ENCODE data around the gene KCNJ16. TPM values are rescaled to one million over a fixed set of nuclear protein-coding genes. Genes with fewer than 3 reads are reported as not detected.

KCNJ16 gene
- polyA plus RNA-seq, 2 of the 4 experiments (the other 2 are of a cell fraction): 0.87 to 1.6 TPM

DNA sequence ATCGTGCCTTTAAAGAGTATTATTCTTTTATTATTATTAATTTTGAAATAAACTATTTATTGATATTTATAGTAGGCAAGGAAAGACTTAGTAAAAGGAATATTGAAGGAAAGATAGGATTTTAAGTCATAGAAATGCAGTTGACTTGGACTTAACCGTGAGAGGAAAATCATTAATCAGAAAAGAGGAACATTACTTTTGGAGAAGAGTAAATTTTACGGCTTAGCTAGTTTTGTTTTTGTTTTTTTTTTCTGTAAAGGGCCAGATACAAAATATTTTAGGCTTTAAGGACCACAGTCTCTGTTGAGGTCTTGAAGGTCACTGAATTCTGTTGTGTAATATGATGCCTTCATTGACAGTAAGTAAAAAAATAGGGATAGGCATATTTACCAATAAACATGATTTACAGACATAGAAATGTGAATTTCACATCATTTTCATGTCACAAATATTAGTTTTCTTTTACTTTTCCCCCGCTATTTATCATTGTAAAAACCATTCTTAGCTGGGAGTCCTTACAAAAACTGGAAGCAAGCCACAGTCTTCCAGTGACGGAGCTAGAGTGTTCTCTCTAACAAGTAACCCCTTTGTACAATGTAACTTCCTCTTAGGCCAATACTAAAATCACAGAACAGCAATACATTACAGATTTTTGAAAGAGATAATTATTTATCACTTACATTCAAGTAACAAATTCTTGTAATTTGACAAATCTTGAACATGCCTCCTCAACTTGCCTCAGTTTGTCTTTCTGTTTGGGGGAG is 2.3 kb upstream of the KCNJ16 start:
- ATAC-seq (no peak), DNase-seq (ENCODE audit: low read depth in 1 of 2, low spot score in 1 of 2) (no peak), FAIRE-seq (peak; percentile 59)
- POLR2A ChIA-PET: no interaction called here
- Histone ChIP-seq H3K4me3 (no peak overlapping the region), H3K27ac (no peak overlapping the region; a peak in 1 of 6 replicates), H3K4me1 (peaks cover 40% of the 10 kb centered on the region), H3K4me2 (peak overlapping the region; percentile 5; the same call in 2 of the 3 replicates), H3K9me3 (no peaks in the 10 kb centered on the region)
- no peak for TF ChIP-seq TFCP2L1 (CRISPR knock-in tag; IDR thresholded peaks at IDR 0.05)
- TF ChIP-seq POLR2A (IDR thresholded peaks at IDR 0.05; ENCODE audit: low read length): no peak
- no peak for TF ChIP-seq JUN (IDR thresholded peaks at IDR 0.05)
- no peak for TF ChIP-seq FOXS1 (CRISPR knock-in tag; IDR thresholded peaks at IDR 0.05)
- no peak for TF ChIP-seq KDM5A (IDR thresholded peaks at IDR 0.05)
- CTCF ChIA-PET: interaction anchor here (0.6 kb wide), 1 partner anchor 106 kb away, joined by 6 read pairs; no protein-coding TSS in a partner anchor
- WGBS (ENCODE audit: missing lambda C conversion rate): 69% methylated on average over 5 of the region's 5 CpGs

DNA sequence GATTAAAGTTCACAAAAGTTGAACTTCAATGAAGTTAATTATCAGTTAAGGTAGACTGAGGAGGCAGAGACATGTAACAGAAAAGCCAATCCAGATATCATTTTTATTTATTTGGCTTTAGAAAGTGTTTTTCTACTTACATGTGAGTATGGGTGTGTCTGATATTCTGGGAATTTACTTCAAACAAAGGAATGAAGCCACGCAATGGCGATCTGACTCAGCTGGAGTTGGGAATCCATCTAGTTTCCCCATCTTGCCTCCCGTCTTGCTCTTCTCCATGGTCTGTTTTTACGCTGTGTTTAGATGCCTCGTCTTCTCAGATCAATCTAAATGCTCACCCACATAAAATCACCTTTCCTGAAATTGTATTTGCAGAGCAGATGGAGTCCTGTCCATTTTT is 1.7 kb upstream of the KCNJ16 start:
- CTCF ChIA-PET: interaction anchor here (2.3 kb wide), 1 partner anchor 10 kb away, joined by 7 read pairs; no protein-coding TSS in a partner anchor
- POLR2A ChIA-PET: no interaction called here
- FAIRE-seq (no peak), ATAC-seq (no peak), DNase-seq (ENCODE audit: low read depth in 1 of 2, low spot score in 1 of 2) (peak in 1 of 2 experiments; percentile 18)
- peaks cover 40% of the 10 kb centered on the region for H3K4me1 ChIP-seq
- H3K4me3 ChIP-seq: no peak overlapping the region
- H3K27ac ChIP-seq: no peak overlapping the region; a peak in 1 of 6 replicates
- no peaks in the 10 kb centered on the region for H3K9me3 ChIP-seq
- peak overlapping the region; percentile 5; the same call in 2 of the 3 replicates for H3K4me2 ChIP-seq
- TF ChIP-seq RNF2 (IDR thresholded peaks at IDR 0.05; ENCODE audit: borderline replicate concordance, low read depth): no peak
- TF ChIP-seq CEBPB (IDR thresholded peaks at IDR 0.05): no peak
- no peak for TF ChIP-seq POLR2A (IDR thresholded peaks at IDR 0.05; ENCODE audit: low read length)
- TF ChIP-seq NR3C1 (IDR thresholded peaks at IDR 0.05): no peak
- no peak for TF ChIP-seq PHF8 (IDR thresholded peaks at IDR 0.05; ENCODE audit: borderline replicate concordance, low read depth)
- TF ChIP-seq CBX8 (IDR thresholded peaks at IDR 0.05): no peak
- WGBS (ENCODE audit: missing lambda C conversion rate): 56% methylated on average over 5 of the region's 5 CpGs

DNA sequence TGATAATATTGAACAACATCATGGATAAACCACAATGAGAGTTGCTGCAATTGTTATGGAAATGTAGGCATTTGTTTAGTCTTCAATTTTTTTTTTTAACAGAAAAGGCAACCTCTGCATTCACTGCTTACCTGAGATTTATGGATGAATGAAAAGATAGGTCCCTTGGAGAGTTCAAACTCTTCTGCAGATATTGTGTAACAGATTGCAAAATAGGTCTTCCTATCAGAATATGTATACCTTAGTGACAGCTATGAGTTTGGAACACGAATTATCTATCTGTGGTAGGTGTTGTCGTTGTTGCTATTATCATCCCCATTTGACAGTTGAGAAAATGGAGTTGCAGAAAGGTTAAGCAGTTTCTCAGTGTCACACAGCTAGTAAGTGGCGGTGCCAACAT is 1.2 kb upstream of the KCNJ16 start:
- no peak for DNase-seq (ENCODE audit: low read depth in 1 of 2, low spot score in 1 of 2)
- TF ChIP-seq FOSL2 (IDR thresholded peaks at IDR 0.05) (no peak), FOSL2 (CRISPR knock-in tag; IDR thresholded peaks at IDR 0.05) (no peak), CEBPB (IDR thresholded peaks at IDR 0.05) (peak; percentile 36 to 50; a peak in 3 of 4 replicates)
- H3K27ac ChIP-seq: no peak overlapping the region; a peak in 1 of 6 replicates
- no peak overlapping the region; the same call in 2 of the 3 replicates for H3K4me2 ChIP-seq
- H3K9me3 ChIP-seq: no peaks in the 10 kb centered on the region
- ChIA-PET POLR2A (no interaction called here), CTCF (interaction anchor here (2.3 kb wide), 1 partner anchor 11 kb away, joined by 7 read pairs; no protein-coding TSS in a partner anchor)
- peaks cover 40% of the 10 kb centered on the region for H3K4me1 ChIP-seq
- peak; percentile 85 for FAIRE-seq
- WGBS (ENCODE audit: missing lambda C conversion rate): 83% methylated on average over 3 of the region's 3 CpGs
- no peak overlapping the region for H3K4me3 ChIP-seq
- no peak for ATAC-seq

DNA sequence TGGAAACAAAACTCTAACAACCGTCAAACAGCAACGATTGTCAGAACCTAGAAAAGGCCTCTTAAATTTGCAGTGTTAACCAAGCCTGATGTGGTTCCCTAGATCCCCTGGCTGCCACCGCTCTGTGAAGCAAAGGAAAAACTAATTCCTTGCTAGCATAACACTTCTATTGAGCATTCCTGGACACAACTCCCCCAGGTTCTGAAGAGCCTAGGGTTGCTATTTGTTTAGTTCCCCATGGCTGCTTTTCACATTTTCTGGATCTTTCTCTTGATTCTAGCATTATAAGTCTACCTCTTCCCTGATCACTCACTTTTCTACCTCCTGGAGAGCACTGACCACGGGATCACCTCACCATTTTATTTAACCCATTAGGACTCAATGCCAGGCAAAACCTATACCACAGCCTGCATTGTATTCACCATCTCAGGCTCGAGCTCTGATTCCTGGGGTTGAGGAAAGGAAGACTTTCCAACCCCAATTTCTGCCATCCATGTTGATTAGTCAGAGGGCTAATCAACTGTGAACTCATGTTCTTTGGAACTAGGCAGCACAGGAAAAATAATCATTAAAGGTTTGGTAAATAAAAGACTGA is 692 bp upstream of the KCNJ16 start:
- Histone ChIP-seq H3K9me3 (no peaks in the 10 kb centered on the region), H3K4me2 (peak overlapping the region; percentile 56), H3K27ac (peak overlapping the region; percentile 27 to 31; a peak in 4 of 6 replicates), H3K4me3 (no peak overlapping the region), H3K4me1 (peaks cover 40% of the 10 kb centered on the region)
- POLR2A ChIA-PET: no interaction called here
- ATAC-seq (no peak), DNase-seq (ENCODE audit: low read depth in 1 of 2, low spot score in 1 of 2) (no peak), FAIRE-seq (no peak)
- TF ChIP-seq, protein P1, sequence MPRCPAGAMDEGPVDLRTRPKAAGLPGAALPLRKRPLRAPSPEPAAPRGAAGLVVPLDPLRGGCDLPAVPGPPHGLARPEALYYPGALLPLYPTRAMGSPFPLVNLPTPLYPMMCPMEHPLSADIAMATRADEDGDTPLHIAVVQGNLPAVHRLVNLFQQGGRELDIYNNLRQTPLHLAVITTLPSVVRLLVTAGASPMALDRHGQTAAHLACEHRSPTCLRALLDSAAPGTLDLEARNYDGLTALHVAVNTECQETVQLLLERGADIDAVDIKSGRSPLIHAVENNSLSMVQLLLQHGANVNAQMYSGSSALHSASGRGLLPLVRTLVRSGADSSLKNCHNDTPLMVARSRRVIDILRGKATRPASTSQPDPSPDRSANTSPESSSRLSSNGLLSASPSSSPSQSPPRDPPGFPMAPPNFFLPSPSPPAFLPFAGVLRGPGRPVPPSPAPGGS (IDR thresholded peaks at IDR 0.05): no peak
- TF ChIP-seq SMC3 (IDR thresholded peaks at IDR 0.05): no peak
- TF ChIP-seq NPAS2 (CRISPR knock-in tag; IDR thresholded peaks at IDR 0.05; ENCODE audit: borderline replicate concordance): no peak
- TF ChIP-seq, protein P2, sequence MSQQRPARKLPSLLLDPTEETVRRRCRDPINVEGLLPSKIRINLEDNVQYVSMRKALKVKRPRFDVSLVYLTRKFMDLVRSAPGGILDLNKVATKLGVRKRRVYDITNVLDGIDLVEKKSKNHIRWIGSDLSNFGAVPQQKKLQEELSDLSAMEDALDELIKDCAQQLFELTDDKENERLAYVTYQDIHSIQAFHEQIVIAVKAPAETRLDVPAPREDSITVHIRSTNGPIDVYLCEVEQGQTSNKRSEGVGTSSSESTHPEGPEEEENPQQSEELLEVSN (IDR thresholded peaks at IDR 0.05; ENCODE audit: borderline replicate concordance, low read depth): no peak
- no peak for TF ChIP-seq ZFP36 (IDR thresholded peaks at IDR 0.05; ENCODE audit: borderline replicate concordance, partially characterized antibody)
- TF ChIP-seq FOSB (CRISPR knock-in tag; IDR thresholded peaks at IDR 0.05): no peak
- no peak for TF ChIP-seq HOXB13 (CRISPR knock-in tag; IDR thresholded peaks at IDR 0.05; ENCODE audit: low read depth)
- no peak for TF ChIP-seq CHD4 (IDR thresholded peaks at IDR 0.05; ENCODE audit: borderline replicate concordance)
- TF ChIP-seq, protein P3, sequence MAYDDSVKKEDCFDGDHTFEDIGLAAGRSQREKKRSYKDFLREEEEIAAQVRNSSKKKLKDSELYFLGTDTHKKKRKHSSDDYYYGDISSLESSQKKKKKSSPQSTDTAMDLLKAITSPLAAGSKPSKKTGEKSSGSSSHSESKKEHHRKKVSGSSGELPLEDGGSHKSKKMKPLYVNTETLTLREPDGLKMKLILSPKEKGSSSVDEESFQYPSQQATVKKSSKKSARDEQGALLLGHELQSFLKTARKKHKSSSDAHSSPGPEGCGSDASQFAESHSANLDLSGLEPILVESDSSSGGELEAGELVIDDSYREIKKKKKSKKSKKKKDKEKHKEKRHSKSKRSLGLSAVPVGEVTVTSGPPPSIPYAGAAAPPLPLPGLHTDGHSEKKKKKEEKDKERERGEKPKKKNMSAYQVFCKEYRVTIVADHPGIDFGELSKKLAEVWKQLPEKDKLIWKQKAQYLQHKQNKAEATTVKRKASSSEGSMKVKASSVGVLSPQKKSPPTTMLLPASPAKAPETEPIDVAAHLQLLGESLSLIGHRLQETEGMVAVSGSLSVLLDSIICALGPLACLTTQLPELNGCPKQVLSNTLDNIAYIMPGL (CRISPR knock-in tag; IDR thresholded peaks at IDR 0.05; ENCODE audit: borderline replicate concordance): no peak
- TF ChIP-seq RCOR1 (IDR thresholded peaks at IDR 0.05; ENCODE audit: low read depth, low read length): no peak
- no peak for TF ChIP-seq HOXB5 (CRISPR knock-in tag; IDR thresholded peaks at IDR 0.05)
- TF ChIP-seq EP300 (IDR thresholded peaks at IDR 0.05): no peak
- TF ChIP-seq TP53 (CRISPR knock-in tag; IDR thresholded peaks at IDR 0.05): no peak
- 52% methylated on average over 5 of the region's 5 CpGs for WGBS (ENCODE audit: missing lambda C conversion rate)
- CTCF ChIA-PET: interaction anchor here (0.7 to 2.3 kb wide), 3 partner anchors 12 to 467 kb away, joined by 3 to 7 read pairs (median 5); no protein-coding TSS in a partner anchor

Data from A549 (cell line).